ENCODE measurements around the gene ITGB2. TPM values are rescaled to one million over a fixed set of nuclear protein-coding genes. Genes with fewer than 3 reads are reported as not detected.

ITGB2 gene
- 10 to 100 TPM; 12.9 to 61.8 (median 36.6) TPM for total RNA-seq
- long read RNA-seq, partial matches to known transcripts, result 0 of 2 reads
- long read RNA-seq, other reads (novel, unspliced or antisense), result 0 of 2 reads

DNA sequence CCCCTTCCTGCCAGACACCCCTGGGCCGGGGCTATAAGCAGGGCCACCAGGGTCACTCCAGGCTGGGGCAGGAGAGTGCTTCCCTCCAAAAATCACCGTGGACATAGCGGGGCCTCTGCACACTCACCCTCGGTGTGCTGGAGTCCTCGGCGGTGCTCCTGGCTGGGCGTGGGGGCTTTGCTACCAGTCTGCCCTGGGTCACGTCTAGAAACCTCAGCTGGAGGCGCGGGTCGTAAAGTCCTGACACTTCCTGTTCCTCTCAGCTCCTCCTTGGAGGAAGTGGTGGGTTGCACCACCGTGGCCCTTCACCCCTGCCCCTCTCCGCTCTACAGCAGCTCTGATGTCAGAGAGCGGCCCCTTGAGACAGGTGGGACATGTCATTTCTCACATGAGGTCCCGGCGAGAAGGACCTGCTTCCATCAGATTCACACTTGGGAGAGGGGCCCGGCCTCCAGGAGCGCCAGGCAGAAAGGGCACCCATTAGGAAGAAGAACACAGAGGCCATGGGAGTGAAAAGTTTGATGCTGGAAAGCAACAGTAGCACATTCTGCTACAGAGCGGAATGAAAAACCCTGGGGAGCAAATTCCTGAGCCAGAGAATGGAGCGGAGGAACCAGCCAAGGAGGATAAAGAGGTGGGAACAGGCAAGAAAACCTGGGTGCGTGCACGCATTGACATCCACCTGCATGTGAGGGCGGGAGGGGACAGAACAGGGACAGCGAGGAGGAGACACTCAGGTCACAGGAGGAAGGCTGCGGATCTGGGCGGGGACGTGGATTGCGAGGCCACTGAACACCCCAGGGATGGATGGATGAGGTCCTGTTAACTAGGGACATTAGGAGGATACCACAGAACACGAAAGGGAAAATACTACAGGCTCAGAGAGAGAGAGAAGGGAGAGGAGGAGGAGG is at the start of gene ITGB2:
Gene ITGB2, minus strand, starts transcription at position 206 of the 911 bp plus-strand sequence. CDS start 10,117 bp downstream, outside the sequence.
- Histone ChIP-seq H3K27me3 (no peaks in the 10 kb centered on the region), H3K9me3 (no peaks in the 10 kb centered on the region), H3K4me3 (peak within 1 kb of the TSS; percentile 18 to 42 (median 27)), H3K27ac (peak within 1 kb of the TSS in 2 of 3 donors; percentile 65 to 66), H3K36me3 (no peaks in the 10 kb centered on the region), H3K4me1 (peaks cover 0 to 11% (median 5%) of the 10 kb centered on the region in 4 donors)
- intact Hi-C loops (cut with DNase I), result no loop called here
- 69% methylated on average over 14 of the region's 29 CpGs for WGBS (ENCODE audit: insufficient coverage, low coverage, low lambda C conversion rate, missing lambda C conversion rate)
- TF ChIP-seq CTCF (IDR thresholded peaks at IDR 0.05) (no peak), POLR2A (IDR thresholded peaks at IDR 0.05) (no peak)
- ATAC-seq (peak; percentile 40 to 59 (median 56)), DNase-seq (peak in 2 of 3 donors; percentile 71 to 84)

DNA sequence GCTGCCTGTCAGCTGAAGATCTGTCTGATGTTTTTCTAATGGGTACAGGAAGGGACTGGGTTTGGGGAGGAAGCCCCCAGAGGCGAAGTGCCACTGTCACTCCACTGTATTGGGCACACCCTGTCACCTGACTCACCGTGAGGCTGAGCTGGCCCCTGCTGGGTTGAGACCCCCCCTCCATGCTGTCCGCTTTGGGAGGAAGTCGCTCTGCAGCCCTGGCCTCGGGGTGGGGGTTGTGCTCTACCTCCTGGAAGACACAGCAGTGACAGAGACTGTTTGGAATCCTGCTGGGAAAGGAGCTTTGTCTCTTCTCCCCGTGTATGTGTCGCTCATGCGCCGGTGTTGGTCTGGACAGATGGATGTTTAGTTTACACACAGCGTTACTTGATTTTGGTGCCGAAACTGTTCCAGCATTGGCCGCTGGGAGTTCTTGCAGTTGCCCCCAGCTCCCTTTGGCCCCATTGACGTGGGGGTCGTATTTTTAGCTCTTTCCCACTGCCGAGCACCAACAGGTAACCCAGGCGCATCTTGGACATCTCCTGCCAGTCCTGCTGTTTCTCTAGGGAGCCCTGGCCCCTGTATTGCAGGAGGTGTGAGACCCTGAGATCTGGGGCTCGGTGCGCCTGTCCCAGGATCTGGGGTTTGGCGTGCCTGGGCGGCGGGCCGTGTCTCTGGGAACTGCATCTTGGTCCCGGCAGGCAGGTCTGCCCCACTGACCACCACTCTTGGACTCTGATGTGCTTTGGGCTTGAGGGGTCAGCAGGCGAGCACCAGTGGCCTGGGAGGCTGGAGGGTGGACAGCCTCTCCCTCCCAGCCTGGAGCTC is 49.4 kb upstream of the ITGB2 start:
- peaks cover 0 to 14% (median 0%) of the 10 kb centered on the region in 4 donors for H3K4me1 ChIP-seq
- ATAC-seq, result peak; percentile 26 to 58 (median 49)

DNA sequence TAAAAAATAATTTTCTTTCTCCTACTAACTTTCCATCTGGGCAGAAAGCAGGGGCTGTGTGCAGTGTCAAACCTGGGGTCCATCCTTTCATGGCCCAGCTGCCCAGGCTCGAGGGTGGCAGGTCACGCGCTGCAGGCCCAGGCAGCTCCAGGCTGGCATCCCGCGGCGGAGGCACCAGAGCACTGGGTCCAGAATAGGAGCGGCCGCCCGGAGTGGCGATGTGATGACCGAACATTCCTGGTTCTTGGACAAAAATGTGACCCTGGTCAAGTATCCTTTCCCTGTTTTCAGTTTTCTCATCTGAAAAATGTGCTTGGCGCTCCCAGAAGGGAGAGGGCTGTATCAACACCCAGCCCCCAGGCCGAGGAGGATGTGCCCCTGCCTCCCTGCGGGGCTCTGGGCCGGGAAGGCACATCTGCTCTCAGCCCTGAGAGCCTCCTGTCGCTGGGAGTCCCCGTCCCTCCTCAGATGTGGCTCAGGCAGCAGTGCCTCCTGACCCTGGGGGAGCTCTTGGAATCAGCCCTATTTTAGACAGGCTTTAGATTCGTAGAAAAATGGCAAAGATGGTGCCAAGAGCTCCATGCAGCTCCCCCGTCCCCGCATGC is 48.5 kb upstream of the ITGB2 start:
- TF ChIP-seq CTCF (IDR thresholded peaks at IDR 0.05), result no peak
- no peak for TF ChIP-seq POLR2A (IDR thresholded peaks at IDR 0.05)
- ATAC-seq (no peak), DNase-seq (no peak)
- Histone ChIP-seq H3K27me3 (no peaks in the 10 kb centered on the region), H3K9me3 (no peaks in the 10 kb centered on the region), H3K27ac (peak overlapping the region in 2 of 3 donors; percentile 70 to 86), H3K4me3 (no peak overlapping the region), H3K4me1 (peaks cover 0 to 14% (median 0%) of the 10 kb centered on the region in 4 donors), H3K36me3 (no peaks in the 10 kb centered on the region)
- WGBS (ENCODE audit: insufficient coverage, low coverage, low lambda C conversion rate, missing lambda C conversion rate), result 54% methylated on average over 6 of the region's 20 CpGs
- intact Hi-C loops (cut with DNase I), result no loop called here

More for the DNA sequence above, 49.4 kb upstream of the ITGB2 start:
- H3K36me3 ChIP-seq, result no peaks in the 10 kb centered on the region
- no peak for DNase-seq
- 67% methylated on average over 3 of the region's 24 CpGs for WGBS (ENCODE audit: insufficient coverage, low coverage, low lambda C conversion rate, missing lambda C conversion rate)
- no peak overlapping the region for H3K4me3 ChIP-seq
- intact Hi-C loops (cut with DNase I), result no loop called here
- H3K27ac ChIP-seq, result peak overlapping the region in 1 of 3 donors; percentile 70
- H3K9me3 ChIP-seq, result no peaks in the 10 kb centered on the region
- H3K27me3 ChIP-seq, result no peaks in the 10 kb centered on the region
- TF ChIP-seq CTCF (IDR thresholded peaks at IDR 0.05), result no peak
- TF ChIP-seq POLR2A (IDR thresholded peaks at IDR 0.05), result no peak
